MCF 10A (cell line): ENCODE measurements around the gene BCAT1. TPM values are rescaled to one million over a fixed set of nuclear protein-coding genes. Genes with fewer than 3 reads are reported as not detected.
"Not testable (repeated sequence)": the region's sequence is repeated elsewhere in the genome, so short reads cannot be mapped to it uniquely, and the experiment has no call there.

Experiments used
- BruUV-seq: library from RNA; stranded (reverse); fragments of 400-500 nt; replicated peaks from 2 replicates; lab custom pipeline; 2021; lab: Mats Ljungman, UMichigan
- CTCF ChIA-PET: fragments of 300-600 bp; sonication (Branson Sonifier 250); formaldehyde crosslinking; extraction: SDS; loops from one replicate; lab custom pipeline; 2021; ENCODE audit warnings: antibody characterized with exemption, inconsistent platforms; lab: Yijun Ruan, JAX
- POLR2A ChIA-PET: fragments of 300-600, 350-650 bp; sonication (Branson Sonifier 250); formaldehyde crosslinking; extraction: SDS; loops from one replicate; lab custom pipeline; 2020; ENCODE audit warnings: antibody characterized with exemption, inconsistent platforms; lab: Yijun Ruan, JAX
- DNase-seq: peaks from one replicate; pipeline ENCODE4 v3.0.0-alpha.2; 2018; ENCODE audit not compliant: unreplicated experiment
- H3K27ac Mint-ChIP-seq: one replicate; pipeline ENCODE4 v1.8.0; 2022; ENCODE audit warnings: mild to moderate bottlenecking, low read depth, mixed read lengths; ENCODE audit not compliant: unreplicated experiment
- H3K27me3 Mint-ChIP-seq: one replicate; pipeline ENCODE4 v1.8.0; 2022; ENCODE audit warnings: mixed read lengths; ENCODE audit not compliant: insufficient read depth, unreplicated experiment
- H3K36me3 Mint-ChIP-seq: one replicate; pipeline ENCODE4 v1.8.0; 2022; ENCODE audit warnings: mild to moderate bottlenecking, moderate library complexity, mixed read lengths; ENCODE audit not compliant: insufficient read depth, unreplicated experiment
- H3K4me1 Mint-ChIP-seq: one replicate; pipeline ENCODE4 v1.8.0; 2022; ENCODE audit warnings: mixed read lengths; ENCODE audit not compliant: insufficient read depth, unreplicated experiment
- H3K4me3 Mint-ChIP-seq: one replicate; pipeline ENCODE4 v1.8.0; 2022; ENCODE audit warnings: mild to moderate bottlenecking, moderate library complexity, mixed read lengths; ENCODE audit not compliant: unreplicated experiment
- H3K9me3 Mint-ChIP-seq: one replicate; pipeline ENCODE4 v1.8.0; 2022; ENCODE audit warnings: mixed read lengths; ENCODE audit not compliant: unreplicated experiment
- CTCF ChIP-seq: fragments of 200-600 bp; IDR thresholded peaks from one replicate; pipeline ENCODE4 v1.8.0; 2022; ENCODE audit warnings: antibody characterized with exemption, mild to moderate bottlenecking; ENCODE audit not compliant: unreplicated experiment
- intact Hi-C: fragments of 100-400 bp; cut with micrococcal nuclease; formaldehyde crosslinking; loops from 2 replicates; pipeline ENCODE4 v1.14.1; 2022
- total RNA-seq: library from RNA; stranded (reverse); gene quantifications from 2 replicates; pipeline ENCODE4 v1.2.3, GENCODE V29; 2022

Gene BCAT1
- total RNA-seq, 1 experiment from 2014 or later = 0.12 TPM

- no TSS peak for BruUV-seq
- CTCF ChIA-PET = interaction anchor here (0.7 kb wide), 1 partner anchor 25 kb away, joined by 3 read pairs; no protein-coding TSS in a partner anchor
- Mint-ChIP-seq H3K27ac (no peak overlapping the region), H3K9me3 (no peaks in the 10 kb centered on the region), H3K4me1 (no peaks in the 10 kb centered on the region), H3K27me3 (no peaks in the 10 kb centered on the region), H3K36me3 (no peaks in the 10 kb centered on the region), H3K4me3 (no peak overlapping the region)
- POLR2A ChIA-PET = no interaction called here
- no peak for TF ChIP-seq CTCF
- no peak for DNase-seq
- intact Hi-C loops = no loop called here
These were observed 133.8 kb downstream of the BCAT1 start for GRCh38 chr12:24815114-24815423.

GRCh38 chr12:24814379-24815113 is 134.4 kb downstream of the BCAT1 start:
- BruUV-seq = no TSS peak
- no peaks in the 10 kb centered on the region for H3K27me3 Mint-ChIP-seq
- no peak overlapping the region for H3K27ac Mint-ChIP-seq
- intact Hi-C loops = no loop called here
- POLR2A ChIA-PET = no interaction called here
- CTCF ChIA-PET = interaction anchor here (0.7 kb wide), 1 partner anchor 25 kb away, joined by 3 read pairs; no protein-coding TSS in a partner anchor
- no peak for TF ChIP-seq CTCF
- no peaks in the 10 kb centered on the region for H3K9me3 Mint-ChIP-seq
- DNase-seq = no peak
- no peaks in the 10 kb centered on the region for H3K36me3 Mint-ChIP-seq
- H3K4me1 Mint-ChIP-seq = no peaks in the 10 kb centered on the region
- no peak overlapping the region for H3K4me3 Mint-ChIP-seq

- intact Hi-C loops = no loop called here
- no TSS peak for BruUV-seq
- Mint-ChIP-seq H3K36me3 (no peaks in the 10 kb centered on the region), H3K27ac (no peak overlapping the region), H3K4me1 (no peaks in the 10 kb centered on the region), H3K9me3 (peaks cover 6% of the 10 kb centered on the region), H3K27me3 (no peaks in the 10 kb centered on the region), H3K4me3 (no peak overlapping the region)
- ChIA-PET POLR2A (no interaction called here), CTCF (no interaction called here)
- no peak for TF ChIP-seq CTCF
- DNase-seq = no peak
These were observed 138.5 kb downstream of the BCAT1 start for GRCh38 chr12:24810378-24810777.

- H3K4me3 Mint-ChIP-seq, BruUV-seq, DNase-seq, intact Hi-C loops, H3K4me1 Mint-ChIP-seq, H3K36me3 Mint-ChIP-seq, H3K27ac Mint-ChIP-seq, CTCF ChIA-PET, H3K9me3 Mint-ChIP-seq, H3K27me3 Mint-ChIP-seq: not testable (repeated sequence)
- POLR2A ChIA-PET = interaction anchor here (0.5 kb wide), 1 partner anchor 373 kb away, joined by 5 read pairs; no protein-coding TSS in a partner anchor
These were observed 139.6 kb downstream of the BCAT1 start for GRCh38 chr12:24809306-24809705.
